Parathyroid adenoma (tissue), 2 donors: ENCODE results near the gene CD274.

ENCODE experiments used
- H2AFZ ChIP-seq: fragments of 300-600 bp; sonication (generic); one replicate; pipeline ENCODE4 v1.7.0; 2017; ENCODE audit warnings: antibody characterized with exemption, mild to moderate bottlenecking
- H3K27ac ChIP-seq: fragments of 300-600 bp; sonication (generic); one replicate; pipeline ENCODE4 v1.7.0; 2017
- H3K27me3 ChIP-seq: fragments of 300-600 bp; sonication (generic); one replicate; pipeline ENCODE4 v1.7.0; 2017; ENCODE audit warnings: low read length; ENCODE audit not compliant: control insufficient read depth, insufficient read depth
- H3K36me3 ChIP-seq: fragments of 300-600 bp; sonication (generic); one replicate; pipeline ENCODE4 v1.7.0; 2017; ENCODE audit warnings: low read length; ENCODE audit not compliant: control insufficient read depth, insufficient read depth
- H3K4me1 ChIP-seq: fragments of 300-600 bp; sonication (generic); one replicate; pipeline ENCODE4 v1.7.0; 2017; ENCODE audit warnings: control low read depth
- H3K4me2 ChIP-seq: fragments of 300-600 bp; sonication (generic); one replicate; pipeline ENCODE4 v1.7.0; 2017; ENCODE audit warnings: low read length
- H3K4me3 ChIP-seq: fragments of 300-600 bp; sonication (generic); one replicate; pipeline ENCODE4 v1.7.0; 2017; ENCODE audit warnings: low read depth, low read length
- H3K79me2 ChIP-seq: fragments of 300-600 bp; sonication (generic); one replicate; pipeline ENCODE4 v1.7.0; 2017; ENCODE audit warnings: control low read depth
- H3K9ac ChIP-seq: fragments of 300-600 bp; sonication (generic); one replicate; pipeline ENCODE4 v1.7.0; 2017; ENCODE audit warnings: mild to moderate bottlenecking
- H3K9me3 ChIP-seq: fragments of 300-600 bp; sonication (generic); one replicate; pipeline ENCODE4 v1.7.0; 2017; ENCODE audit warnings: low read length; ENCODE audit not compliant: control insufficient read depth
- TF ChIP-seq, protein P1 (sequence below): fragments of 300-600 bp; sonication (generic); IDR thresholded peaks from one replicate; pipeline ENCODE4 v1.7.0; 2017; ENCODE audit warnings: antibody characterized with exemption, mild to moderate bottlenecking
- donor health status: primary hyperparathyroidism.

CD274 gene

DNA sequence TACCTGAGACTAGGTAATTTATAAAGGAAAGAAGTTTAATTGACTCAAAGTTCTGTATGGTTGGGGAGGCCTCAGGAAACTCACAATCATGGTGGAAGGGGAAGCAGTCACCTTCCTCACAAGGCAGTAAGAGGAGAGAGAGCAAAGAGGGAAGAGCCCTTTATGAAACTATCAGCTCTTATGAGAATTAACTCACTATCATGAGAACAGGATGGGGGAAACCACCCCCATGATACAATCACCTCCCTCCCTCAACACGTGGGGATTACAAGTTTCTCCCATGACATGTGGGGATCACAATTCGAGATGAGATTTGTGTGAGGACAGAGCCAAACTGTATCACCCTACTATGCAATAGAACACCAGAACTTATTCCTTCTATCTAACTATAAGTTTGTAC, 27.9 kb downstream of the CD274 start:
- Histone ChIP-seq H3K4me2 (no peak overlapping the region), H3K27ac (no peak overlapping the region), H3K27me3 (no peaks in the 10 kb centered on the region), H3K4me1 (no peaks in the 10 kb centered on the region), H3K36me3 (no peaks in the 10 kb centered on the region), H3K9ac (no peak overlapping the region), H3K9me3 (no peaks in the 10 kb centered on the region), H3K79me2 (no peaks in the 10 kb centered on the region), H2AFZ (no peak overlapping the region), H3K4me3 (no peak overlapping the region)
- TF ChIP-seq, protein P1, sequence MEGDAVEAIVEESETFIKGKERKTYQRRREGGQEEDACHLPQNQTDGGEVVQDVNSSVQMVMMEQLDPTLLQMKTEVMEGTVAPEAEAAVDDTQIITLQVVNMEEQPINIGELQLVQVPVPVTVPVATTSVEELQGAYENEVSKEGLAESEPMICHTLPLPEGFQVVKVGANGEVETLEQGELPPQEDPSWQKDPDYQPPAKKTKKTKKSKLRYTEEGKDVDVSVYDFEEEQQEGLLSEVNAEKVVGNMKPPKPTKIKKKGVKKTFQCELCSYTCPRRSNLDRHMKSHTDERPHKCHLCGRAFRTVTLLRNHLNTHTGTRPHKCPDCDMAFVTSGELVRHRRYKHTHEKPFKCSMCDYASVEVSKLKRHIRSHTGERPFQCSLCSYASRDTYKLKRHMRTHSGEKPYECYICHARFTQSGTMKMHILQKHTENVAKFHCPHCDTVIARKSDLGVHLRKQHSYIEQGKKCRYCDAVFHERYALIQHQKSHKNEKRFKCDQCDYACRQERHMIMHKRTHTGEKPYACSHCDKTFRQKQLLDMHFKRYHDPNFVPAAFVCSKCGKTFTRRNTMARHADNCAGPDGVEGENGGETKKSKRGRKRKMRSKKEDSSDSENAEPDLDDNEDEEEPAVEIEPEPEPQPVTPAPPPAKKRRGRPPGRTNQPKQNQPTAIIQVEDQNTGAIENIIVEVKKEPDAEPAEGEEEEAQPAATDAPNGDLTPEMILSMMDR: no peak

- Histone ChIP-seq H3K79me2 (no peaks in the 10 kb centered on the region), H3K27ac (no peak overlapping the region), H3K27me3 (no peaks in the 10 kb centered on the region), H3K4me1 (no peaks in the 10 kb centered on the region), H2AFZ (no peak overlapping the region), H3K4me2 (no peak overlapping the region), H3K9me3 (no peaks in the 10 kb centered on the region), H3K36me3 (no peaks in the 10 kb centered on the region), H3K9ac (no peak overlapping the region), H3K4me3 (no peak overlapping the region)
- TF ChIP-seq, protein P1: no peak
Measured at GRCh38 chr9:5479994-5480694, 29.8 kb downstream of the CD274 start.

GRCh38 chr9:5480919-5481318, 30.6 kb downstream of the CD274 start:
- no peak overlapping the region for H2AFZ ChIP-seq
- no peak overlapping the region for H3K27ac ChIP-seq
- no peaks in the 10 kb centered on the region for H3K36me3 ChIP-seq
- no peaks in the 10 kb centered on the region for H3K79me2 ChIP-seq
- H3K4me2 ChIP-seq: no peak overlapping the region
- H3K9me3 ChIP-seq: no peaks in the 10 kb centered on the region
- no peak overlapping the region for H3K4me3 ChIP-seq
- no peaks in the 10 kb centered on the region for H3K4me1 ChIP-seq
- no peaks in the 10 kb centered on the region for H3K27me3 ChIP-seq
- H3K9ac ChIP-seq: no peak overlapping the region
- TF ChIP-seq, protein P1: no peak

DNA sequence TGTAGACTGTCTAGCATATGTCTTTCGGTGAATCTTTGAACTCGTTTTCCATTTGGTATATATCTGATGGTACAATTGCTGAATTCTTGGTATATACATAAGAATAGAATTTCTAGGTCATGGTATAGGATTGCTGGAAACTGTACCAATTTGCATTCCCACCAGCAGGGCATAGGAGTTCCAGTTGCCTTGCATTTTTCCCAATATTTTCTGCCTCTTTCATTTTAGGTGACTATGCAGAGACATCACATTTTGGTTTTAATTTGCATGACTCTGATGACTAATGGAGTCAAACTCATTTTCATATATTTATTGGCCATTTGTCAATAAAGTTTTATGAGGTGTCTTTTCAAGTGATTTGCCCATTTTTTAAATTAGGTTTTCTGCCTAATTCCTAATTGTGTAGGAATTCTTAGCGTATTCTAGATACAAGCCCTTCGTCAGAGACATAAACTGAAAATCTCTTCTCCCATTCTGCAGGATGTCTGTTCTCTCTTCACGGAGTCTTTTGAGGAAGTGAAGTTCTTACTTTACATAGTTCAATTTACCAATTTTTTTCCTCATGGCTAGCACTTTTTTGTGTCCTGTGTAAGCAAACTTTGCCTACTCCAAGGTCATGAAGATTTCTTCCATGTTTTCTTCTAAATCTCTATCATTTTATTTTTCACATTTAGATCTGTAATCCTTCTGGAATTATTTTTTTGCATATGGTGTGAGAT, 31.1 kb downstream of the CD274 start:
- H3K9ac ChIP-seq: no peak overlapping the region

More for the DNA sequence above, 31.1 kb downstream of the CD274 start:
- Histone ChIP-seq H3K4me1 (no peaks in the 10 kb centered on the region), H3K27me3 (no peaks in the 10 kb centered on the region), H3K9me3 (no peaks in the 10 kb centered on the region), H2AFZ (no peak overlapping the region), H3K4me2 (no peak overlapping the region), H3K79me2 (no peaks in the 10 kb centered on the region), H3K36me3 (no peaks in the 10 kb centered on the region), H3K4me3 (no peak overlapping the region), H3K27ac (no peak overlapping the region)
- TF ChIP-seq, protein P1: no peak
